AG09309 (cell line): Measurements from ENCODE around the gene PERM1.

ENCODE experiments used
- DNase-seq: peaks from one replicate; pipeline ENCODE4 v3.0.0-alpha.2; 2010; ENCODE audit warnings: low read depth
- H3K4me3 ChIP-seq: 2 replicates; pipeline ENCODE4 v1.5.1; 2011; ENCODE audit warnings: mild to moderate bottlenecking, low read depth, low read length, moderate library complexity; ENCODE audit not compliant: control insufficient read depth
- CTCF ChIP-seq: IDR thresholded peaks from 2 replicates; pipeline ENCODE4 v1.5.1; 2011; ENCODE audit warnings: mild to moderate bottlenecking, low read depth, low read length, inconsistent platforms; ENCODE audit not compliant: insufficient read depth, control insufficient read depth; ENCODE audit errors: missing control alignments

Gene PERM1

GRCh38 chr1:1024149-1024770, 42.4 kb upstream of the PERM1 start:
- no peak overlapping the region for H3K4me3 ChIP-seq
- TF ChIP-seq CTCF, result no peak
- no peak for DNase-seq

GRCh38 chr1:1023700-1024099, 41.8 kb upstream of the PERM1 start:
- no peak for TF ChIP-seq CTCF
- H3K4me3 ChIP-seq, result no peak overlapping the region
- DNase-seq, result no peak

GRCh38 chr1:1022302-1023009, 40.6 kb upstream of the PERM1 start:
- no peak for TF ChIP-seq CTCF
- no peak overlapping the region for H3K4me3 ChIP-seq
- DNase-seq, result no peak

GRCh38 chr1:1021920-1022259, 40.0 kb upstream of the PERM1 start:
- no peak overlapping the region; the same call in 1 of the 2 replicates for H3K4me3 ChIP-seq
- no peak for DNase-seq
- TF ChIP-seq CTCF, result no peak

- peak overlapping the region; percentile 52 for H3K4me3 ChIP-seq
- peak; percentile 17 for DNase-seq
- TF ChIP-seq CTCF, result no peak
Observed at GRCh38 chr1:1021010-1021919, 39.4 kb upstream of the PERM1 start.

GRCh38 chr1:1020415-1021009, 38.6 kb upstream of the PERM1 start:
- H3K4me3 ChIP-seq, result peak overlapping the region; percentile 52
- no peak for TF ChIP-seq CTCF
- DNase-seq, result no peak
